ENCODE data around the gene PHF3. TPM values are rescaled to one million over a fixed set of nuclear protein-coding genes. Genes with fewer than 3 reads are reported as not detected.
A peak's percentile ranks its signal among the peaks of the same experiment; 100 is the strongest.

The PHF3 gene
- total RNA-seq, 1 donor from 2014 or later = 46.2 TPM

- no peaks in the 10 kb centered on the region for H3K36me3 Mint-ChIP-seq (ENCODE audit: low read depth)
- DNase-seq (ENCODE audit: low read depth, low spot score) = peak; percentile 19
- H3K27me3 Mint-ChIP-seq (ENCODE audit: low read depth) = peaks cover 16% of the 10 kb centered on the region
- no peak for TF ChIP-seq CTCF (conservative IDR thresholded peaks at IDR 0.05)
- H3K27ac Mint-ChIP-seq (ENCODE audit: unreplicated experiment) = peak overlapping the region; percentile 96
- H3K4me1 Mint-ChIP-seq = peaks cover 51% of the 10 kb centered on the region
- H3K9me3 Mint-ChIP-seq = no peaks in the 10 kb centered on the region
- H3K4me3 Mint-ChIP-seq = peak overlapping the region; percentile 97
Measured at GRCh38 chr6:63636518-63637021, 968 bp downstream of the PHF3 start.

DNA sequence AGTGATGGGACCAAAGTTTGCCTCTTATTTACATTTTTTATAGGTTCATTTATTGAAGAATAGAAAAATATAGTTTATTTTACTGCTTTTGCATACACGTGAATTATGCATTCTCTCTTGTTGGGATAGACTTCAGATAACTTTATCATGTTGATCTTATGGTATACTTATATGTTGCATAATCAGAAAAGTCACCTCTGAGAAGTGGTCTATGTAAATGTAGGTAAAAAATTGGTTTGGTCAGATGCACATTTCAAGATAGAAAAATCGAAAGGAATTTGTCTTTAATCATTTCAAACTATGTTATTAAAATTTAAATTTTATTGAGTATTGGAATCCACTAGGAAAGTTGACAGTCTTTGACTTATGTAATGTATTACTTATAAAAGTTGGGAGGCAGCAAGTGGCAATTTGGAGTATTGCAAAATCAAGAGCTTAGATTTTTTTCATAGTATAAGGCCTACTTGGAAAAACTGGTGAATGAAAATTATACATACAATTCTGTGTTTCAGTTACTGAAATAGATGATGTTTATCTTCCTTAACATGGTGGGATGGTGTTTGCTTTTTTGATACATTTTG lies 2.4 kb downstream of the PHF3 start:
- H3K27me3 Mint-ChIP-seq (ENCODE audit: low read depth) = peaks cover 16% of the 10 kb centered on the region
- no peak overlapping the region for H3K27ac Mint-ChIP-seq (ENCODE audit: unreplicated experiment)
- no peaks in the 10 kb centered on the region for H3K9me3 Mint-ChIP-seq
- no peak for DNase-seq (ENCODE audit: low read depth, low spot score)
- peaks cover 46% of the 10 kb centered on the region for H3K4me1 Mint-ChIP-seq
- H3K4me3 Mint-ChIP-seq = peak overlapping the region; percentile 76
- no peak for TF ChIP-seq CTCF (conservative IDR thresholded peaks at IDR 0.05)
- no peaks in the 10 kb centered on the region for H3K36me3 Mint-ChIP-seq (ENCODE audit: low read depth)

DNA sequence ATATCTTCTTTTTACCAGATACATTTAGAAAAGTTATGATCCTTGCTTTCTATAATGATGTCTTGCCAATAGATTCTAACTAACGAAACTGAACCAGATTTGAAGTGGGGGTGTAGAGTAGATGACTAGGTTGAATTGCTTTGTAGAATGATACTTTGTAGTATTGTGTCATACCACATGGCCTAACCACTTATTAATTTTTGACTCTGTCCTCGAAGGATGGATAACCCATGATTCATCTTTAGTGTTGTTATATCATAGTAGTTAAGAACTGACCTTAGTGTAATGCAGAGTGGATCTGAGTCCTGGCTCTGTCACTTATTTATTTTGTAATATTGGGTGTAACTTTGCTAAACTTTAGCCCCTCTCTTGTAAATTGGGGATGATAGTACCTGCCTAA lies 4.5 kb downstream of the PHF3 start:
- TF ChIP-seq CTCF (conservative IDR thresholded peaks at IDR 0.05) = no peak
- H3K9me3 Mint-ChIP-seq = no peaks in the 10 kb centered on the region
- no peak overlapping the region for H3K27ac Mint-ChIP-seq (ENCODE audit: unreplicated experiment)
- DNase-seq (ENCODE audit: low read depth, low spot score) = no peak
- peak overlapping the region; percentile 11 for H3K4me3 Mint-ChIP-seq
- no peaks in the 10 kb centered on the region for H3K36me3 Mint-ChIP-seq (ENCODE audit: low read depth)
- H3K27me3 Mint-ChIP-seq (ENCODE audit: low read depth) = peaks cover 2% of the 10 kb centered on the region
- peaks cover 59% of the 10 kb centered on the region for H3K4me1 Mint-ChIP-seq

- peaks cover 35% of the 10 kb centered on the region for H3K4me1 Mint-ChIP-seq
- no peak overlapping the region for H3K4me3 Mint-ChIP-seq
- no peak for TF ChIP-seq CTCF (conservative IDR thresholded peaks at IDR 0.05)
- no peaks in the 10 kb centered on the region for H3K27me3 Mint-ChIP-seq (ENCODE audit: low read depth)
- DNase-seq (ENCODE audit: low read depth, low spot score) = no peak
- H3K27ac Mint-ChIP-seq (ENCODE audit: unreplicated experiment) = no peak overlapping the region
- no peaks in the 10 kb centered on the region for H3K9me3 Mint-ChIP-seq
- no peaks in the 10 kb centered on the region for H3K36me3 Mint-ChIP-seq (ENCODE audit: low read depth)
Measured at GRCh38 chr6:63643862-63644261, 8.3 kb downstream of the PHF3 start.

GRCh38 chr6:63644668-63645326 lies 9.2 kb downstream of the PHF3 start:
- Mint-ChIP-seq H3K27ac (ENCODE audit: unreplicated experiment) (no peak overlapping the region), H3K36me3 (ENCODE audit: low read depth) (no peaks in the 10 kb centered on the region), H3K4me1 (peaks cover 29% of the 10 kb centered on the region), H3K4me3 (no peak overlapping the region), H3K27me3 (ENCODE audit: low read depth) (no peaks in the 10 kb centered on the region), H3K9me3 (no peaks in the 10 kb centered on the region)
- no peak for TF ChIP-seq CTCF (conservative IDR thresholded peaks at IDR 0.05)
- DNase-seq (ENCODE audit: low read depth, low spot score) = no peak
